Left ventricle myocardium superior (tissue), 1 donor: Measurements from ENCODE around the gene PPFIA4. TPM values are rescaled to one million over a fixed set of nuclear protein-coding genes. Genes with fewer than 3 reads are reported as not detected.
A peak's percentile ranks its signal among the peaks of the same experiment; 100 is the strongest.
"Not testable (repeated sequence)": the region's sequence is repeated elsewhere in the genome, so short reads cannot be mapped to it uniquely, and the experiment has no call there.

ENCODE experiments used
- ATAC-seq: fragments of 200-7000 bp; cut with Tn5 transposase; one replicate; pipeline ENCODE4 v1.9.1; 2020; ENCODE audit warnings: mild to moderate bottlenecking, moderate library complexity
- DNase-seq: peaks from one replicate; pipeline ENCODE4 v3.0.0-alpha.2; 2020
- intact Hi-C: fragments of 100-400 bp; cut with micrococcal nuclease; formaldehyde crosslinking; loops from one replicate; pipeline ENCODE4 v1.11.0; 2022
- total RNA-seq: library from RNA; stranded (reverse); fragmentation: NEBNext Ultra II Directional; extraction: Animal tissue kit (Norgen Biotek cat#: 25700); gene quantifications from one replicate; pipeline ENCODE4 v1.2.1, GENCODE V29; 2021
- donor health status: DM: no; HTN: yes; CAD: no; lungs with severe emphysema.

The PPFIA4 gene
- total RNA-seq, 1 donor from 2014 or later: 21.3 TPM

DNA sequence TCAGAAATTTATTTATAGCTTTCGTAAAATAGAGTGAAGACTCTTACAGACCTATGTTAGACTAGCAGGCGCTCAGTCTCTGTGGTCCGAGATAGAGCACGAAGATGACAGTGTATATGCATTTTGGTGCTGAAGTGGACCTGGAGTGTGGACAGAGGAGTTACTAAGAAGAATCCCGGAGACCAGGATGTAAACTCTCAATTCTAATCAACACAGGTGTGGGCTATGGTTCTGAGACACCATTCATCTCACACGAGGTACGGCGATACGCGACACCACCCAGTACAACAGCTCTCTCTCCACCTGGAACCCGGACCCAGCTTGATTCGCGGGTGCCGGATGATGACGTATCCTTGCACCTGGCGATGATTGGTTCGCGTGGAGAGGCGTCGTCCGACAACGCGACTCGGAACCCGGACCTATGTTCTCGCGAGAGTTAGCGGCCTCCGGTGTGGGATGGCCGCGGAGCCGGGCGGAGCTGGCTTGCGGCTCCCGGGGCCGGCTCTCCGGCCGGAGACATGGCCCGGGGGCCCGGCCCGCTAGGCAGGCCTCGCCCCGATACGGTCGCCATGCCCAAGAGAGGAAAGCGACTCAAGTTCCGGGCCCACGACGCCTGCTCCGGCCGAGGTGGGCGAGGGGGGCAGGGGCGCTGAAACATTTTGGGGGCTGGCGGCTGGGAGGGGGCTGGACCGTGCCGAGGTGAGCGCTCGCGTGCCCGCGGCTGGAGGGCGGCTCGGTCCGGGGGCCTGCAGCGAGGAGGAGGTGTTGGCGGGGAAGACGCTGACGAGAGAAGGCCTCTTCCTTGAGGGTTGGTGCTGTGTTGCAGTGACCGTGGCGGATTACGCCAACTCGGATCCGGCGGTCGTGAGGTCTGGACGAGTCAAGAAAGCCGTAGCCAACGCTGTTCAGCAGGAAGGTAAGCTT, 19.1 kb upstream of the PPFIA4 start, which contains the start of gene TMEM183A:
Gene TMEM183A, plus strand, starts transcription at position 427 of the 924 bp plus-strand sequence. Its CDS starts 92 bp downstream, at position 519.
- DNase-seq (peak; percentile 96), ATAC-seq (peak; percentile 99)
- intact Hi-C loops: no loop called here

DNA sequence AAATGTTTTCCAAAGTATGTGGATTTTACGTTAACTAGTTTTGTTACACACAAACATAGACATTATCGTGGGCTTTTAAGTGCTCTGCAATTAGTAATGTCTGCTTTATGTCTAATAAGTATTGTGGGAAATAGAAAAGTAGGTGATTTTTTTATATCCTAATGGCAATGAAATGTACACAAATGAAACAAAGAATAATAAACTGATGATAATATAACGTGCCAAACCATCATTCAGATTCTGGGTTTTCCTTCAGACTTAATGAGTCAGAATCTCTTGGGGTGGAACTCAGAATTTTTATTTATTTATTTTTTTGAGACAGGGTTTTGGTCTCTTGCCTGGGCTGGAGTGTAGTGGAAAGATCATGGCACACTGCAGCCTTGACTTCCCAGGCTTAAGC, 17.1 kb upstream of the PPFIA4 start:
- DNase-seq: no peak
- no peak for ATAC-seq
- intact Hi-C loops: no loop called here

DNA sequence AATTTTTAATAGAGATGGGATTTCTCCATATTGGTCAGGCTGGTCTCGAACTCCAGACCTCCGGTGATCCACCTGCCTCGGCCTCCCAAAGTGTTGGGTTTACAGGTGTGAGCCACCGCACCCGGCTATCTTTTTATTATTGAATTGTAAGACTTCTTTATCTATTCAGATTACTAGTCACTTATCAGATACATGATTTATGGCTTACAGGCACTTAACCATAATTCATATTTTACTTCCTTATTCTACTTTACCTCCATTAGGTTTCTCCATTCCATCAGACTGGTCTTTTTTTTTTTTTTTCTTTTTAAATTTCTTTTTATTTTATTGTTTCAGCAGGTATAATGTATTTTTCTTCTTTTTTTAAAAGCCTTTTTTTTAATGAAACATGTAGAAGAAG, 14.7 kb upstream of the PPFIA4 start:
- intact Hi-C loops: no loop called here
- DNase-seq: no peak
- no peak for ATAC-seq

GRCh38 chr1:203017061-203017460, 9.2 kb upstream of the PPFIA4 start:
- intact Hi-C loops: no loop called here
- ATAC-seq (no peak), DNase-seq (no peak)

DNA sequence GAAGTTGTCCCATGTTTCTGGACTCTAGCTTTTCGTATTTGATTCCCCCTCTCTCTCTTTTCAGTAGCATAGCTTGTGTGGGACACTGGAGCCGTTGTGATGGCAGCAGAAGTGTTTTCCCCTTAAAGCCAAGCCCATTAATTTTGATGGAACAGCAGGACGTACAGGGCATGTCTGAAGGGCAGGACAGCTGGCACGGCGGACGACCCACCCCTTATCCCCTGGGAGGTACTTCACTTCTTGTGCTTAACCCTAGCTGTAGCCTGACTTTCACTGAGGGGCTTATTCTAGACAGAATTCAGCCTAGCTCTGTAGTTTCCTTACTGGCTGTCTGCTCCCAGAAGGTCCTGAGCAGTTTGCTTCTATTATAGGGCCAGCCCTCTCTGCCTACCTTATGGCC, 8.6 kb upstream of the PPFIA4 start:
- ATAC-seq: no peak
- intact Hi-C loops: no loop called here
- DNase-seq: no peak

GRCh38 chr1:203022855-203023254, 3.4 kb upstream of the PPFIA4 start:
- ATAC-seq, intact Hi-C loops, DNase-seq: not testable (repeated sequence)

- DNase-seq (no peak), ATAC-seq (no peak)
- intact Hi-C loops: no loop called here
Measured at GRCh38 chr1:203025686-203026030, 633 bp upstream of the PPFIA4 start.

GRCh38 chr1:203026666-203027663, 674 bp downstream of the PPFIA4 start:
- ATAC-seq (peak; percentile 19), DNase-seq (peak; percentile 47)
- intact Hi-C loops: no loop called here

GRCh38 chr1:203028067-203028783, 1.9 kb downstream of the PPFIA4 start:
- ATAC-seq (peak; percentile 4), DNase-seq (no peak)
- intact Hi-C loops: no loop called here

GRCh38 chr1:203028784-203029553, 2.7 kb downstream of the PPFIA4 start:
- peak; percentile 72 for ATAC-seq
- DNase-seq: no peak
- intact Hi-C loops: no loop called here

DNA sequence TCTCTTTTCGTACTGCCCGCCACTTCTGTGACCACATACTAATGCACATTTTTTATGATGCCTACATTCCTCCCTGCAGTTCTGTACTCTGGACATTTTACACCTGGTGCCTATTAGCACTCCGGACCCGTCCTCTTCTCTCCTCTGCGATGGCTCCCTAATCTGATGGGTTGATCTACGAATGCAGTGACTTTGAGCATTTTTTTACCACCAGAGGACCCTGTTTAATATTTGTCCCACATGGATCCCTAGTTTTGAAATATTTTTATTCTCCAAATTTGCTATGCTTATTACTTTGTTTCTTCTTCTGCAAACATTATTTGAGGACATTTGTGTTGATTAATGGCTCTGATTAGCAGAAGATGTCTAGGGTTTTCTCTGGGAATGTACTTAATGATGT, 5.2 kb downstream of the PPFIA4 start:
- ATAC-seq: no peak
- no peak for DNase-seq
- intact Hi-C loops: no loop called here

DNA sequence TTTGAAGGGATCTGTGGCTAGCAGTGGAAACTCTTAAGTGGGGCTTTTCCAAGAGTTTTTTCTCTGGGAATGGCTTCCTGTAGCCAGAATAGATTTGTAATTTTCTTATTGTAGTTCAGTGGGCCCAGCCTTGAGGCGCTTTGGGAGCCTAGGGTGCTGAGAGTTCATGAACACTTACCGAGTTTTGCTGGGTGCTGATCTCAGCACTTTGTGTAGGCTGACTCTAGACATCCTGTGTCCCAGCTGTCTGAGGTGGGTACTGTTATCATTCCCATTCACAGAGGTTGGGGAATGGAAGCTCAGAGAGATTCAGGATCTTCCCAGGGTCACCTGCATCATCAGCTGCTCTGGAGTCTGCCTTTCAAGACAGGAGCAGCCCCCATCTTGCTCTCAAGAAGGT, 7.0 kb downstream of the PPFIA4 start:
- DNase-seq (no peak), ATAC-seq (no peak)
- intact Hi-C loops: no loop called here

DNA sequence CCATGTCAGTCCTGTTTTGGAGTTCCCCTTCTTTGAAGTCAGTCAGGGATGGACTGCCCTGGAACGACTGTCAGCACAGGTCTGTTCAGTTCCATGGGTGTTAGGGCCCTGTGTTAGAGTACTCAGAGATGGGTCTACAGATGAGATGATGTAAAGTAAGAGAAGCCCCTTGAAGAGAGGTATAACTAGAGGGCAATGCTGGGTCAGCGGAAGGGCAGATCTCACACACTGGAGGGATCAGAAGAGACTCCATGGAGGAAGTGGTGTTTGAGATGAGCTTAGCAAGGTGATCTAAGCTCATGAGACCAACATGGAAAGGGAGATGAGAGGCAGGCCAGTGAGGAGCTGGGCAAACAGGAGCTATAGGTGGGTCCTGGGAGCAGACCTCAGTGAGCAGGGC, 7.6 kb downstream of the PPFIA4 start:
- DNase-seq: no peak
- intact Hi-C loops: no loop called here
- ATAC-seq: no peak

DNA sequence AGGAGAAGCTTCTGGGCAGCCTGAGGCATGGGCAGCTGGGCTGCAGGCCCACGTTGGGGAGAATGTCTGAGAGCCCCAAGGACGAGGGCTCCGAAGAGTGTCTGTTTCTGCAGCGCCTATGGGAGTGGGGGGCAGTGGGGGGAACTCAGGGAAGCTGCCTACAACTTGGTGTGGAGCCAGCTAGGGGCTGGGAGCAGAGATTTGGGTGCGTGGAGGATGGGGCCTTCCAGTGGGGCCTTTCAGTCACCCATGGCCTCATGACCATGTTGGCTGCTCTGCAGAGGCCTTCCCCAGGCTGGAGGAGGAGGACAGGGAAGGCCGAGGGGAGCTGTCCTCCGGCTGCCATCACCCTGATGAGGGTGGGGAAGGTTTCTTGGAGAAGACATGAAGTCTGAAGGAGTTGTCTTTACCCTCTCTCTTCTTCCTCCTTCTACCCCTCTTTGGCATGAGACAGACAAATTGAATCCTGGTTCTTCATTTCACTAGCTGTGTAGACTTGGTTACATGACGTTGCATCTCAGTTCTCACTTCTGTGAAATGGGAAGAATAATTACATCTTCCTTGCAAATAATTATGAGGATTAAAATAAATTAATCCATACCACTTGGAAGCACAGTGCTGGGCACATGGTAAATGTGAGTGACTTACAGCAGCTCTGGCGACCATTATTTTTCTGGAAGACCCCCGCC, 8.3 kb downstream of the PPFIA4 start:
- DNase-seq: no peak
- no peak for ATAC-seq
- intact Hi-C loops: loop anchor here (5.0 kb wide), 1 partner anchor 183 kb away; no protein-coding TSS in a partner anchor

- intact Hi-C loops: loop anchor here (5.0 kb wide), 1 partner anchor 182 kb away; no protein-coding TSS in a partner anchor
Measured at GRCh38 chr1:203035111-203036000, 9.1 kb downstream of the PPFIA4 start.

GRCh38 chr1:203036135-203036534, 9.8 kb downstream of the PPFIA4 start:
- intact Hi-C loops: loop anchor here (5.0 kb wide), 1 partner anchor 181 kb away; no protein-coding TSS in a partner anchor
- ATAC-seq (no peak), DNase-seq (no peak)

More at GRCh38 chr1:203035111-203036000, 9.1 kb downstream of the PPFIA4 start:
- no peak for DNase-seq
- no peak for ATAC-seq

GRCh38 chr1:203036537-203036936, 10.2 kb downstream of the PPFIA4 start:
- DNase-seq (no peak), ATAC-seq (no peak)
- intact Hi-C loops: loop anchor here (5.0 kb wide), 1 partner anchor 181 kb away; no protein-coding TSS in a partner anchor
